HTERT RPE-1 (cell line): ENCODE data around the gene IL17B.

ENCODE experiments used
- in situ Hi-C: fragments of 300-500 bp; cut with MboI; formaldehyde crosslinking; loops from 4 replicates; pipeline ENCODE4 v1.14.3; 2020; ENCODE audit warnings: low sequenced_read_pairs

Gene IL17B, protein sequence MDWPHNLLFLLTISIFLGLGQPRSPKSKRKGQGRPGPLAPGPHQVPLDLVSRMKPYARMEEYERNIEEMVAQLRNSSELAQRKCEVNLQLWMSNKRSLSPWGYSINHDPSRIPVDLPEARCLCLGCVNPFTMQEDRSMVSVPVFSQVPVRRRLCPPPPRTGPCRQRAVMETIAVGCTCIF

DNA sequence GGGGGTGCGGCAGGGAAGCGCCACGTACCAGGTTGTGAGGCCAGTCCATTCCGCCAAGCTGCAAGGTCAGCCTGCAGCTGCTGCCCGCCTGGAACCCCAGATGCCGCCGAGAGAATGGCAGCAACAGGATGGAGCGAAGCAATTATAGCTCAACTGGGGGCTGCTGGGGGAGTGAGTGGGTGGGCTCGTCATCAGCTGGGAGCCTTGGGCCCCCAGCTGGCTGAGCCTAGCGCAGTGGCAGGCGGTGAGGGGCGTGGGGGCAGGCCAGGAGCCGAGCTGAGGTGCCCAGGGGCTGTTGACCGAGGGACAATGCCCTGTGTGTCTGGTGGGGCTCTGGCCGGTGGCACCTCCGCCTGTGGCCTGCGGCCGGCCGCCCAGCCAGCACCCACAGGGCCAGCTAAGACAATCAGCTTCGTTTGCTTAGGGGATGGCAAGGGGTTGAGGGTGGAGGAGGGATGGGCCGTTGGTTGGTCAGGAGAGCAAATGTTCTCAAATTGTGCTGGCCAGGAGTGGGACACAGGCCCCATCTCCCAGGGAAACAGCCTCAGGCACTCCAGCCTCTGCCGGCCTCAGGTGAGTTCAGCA is at the start of gene IL17B:
TSS of gene IL17B (minus strand) at position 116 of the 585 bp plus-strand sequence. CDS start at position 49, 67 bp downstream.
- in situ Hi-C loops: no loop called here

DNA sequence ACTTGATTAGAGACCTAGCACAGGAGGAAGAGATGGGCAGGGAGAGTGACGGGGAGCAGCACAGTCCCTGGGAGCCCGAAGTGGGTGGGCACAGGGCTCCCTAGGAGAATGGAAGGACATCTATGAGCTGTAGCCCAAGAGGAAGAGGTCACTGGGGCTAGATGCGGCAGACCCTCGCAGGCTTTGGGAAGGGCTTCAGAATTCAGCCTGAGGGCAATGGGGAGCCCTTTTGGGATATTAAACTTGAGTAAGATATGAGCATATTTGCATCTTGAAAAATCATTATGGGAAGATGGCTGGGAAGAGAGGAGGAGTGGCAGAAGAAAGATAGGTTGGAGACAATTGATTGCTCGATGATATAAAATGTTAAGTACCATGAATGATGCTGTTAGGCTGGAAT is 48.9 kb upstream of the IL17B start:
- in situ Hi-C loops: no loop called here

DNA sequence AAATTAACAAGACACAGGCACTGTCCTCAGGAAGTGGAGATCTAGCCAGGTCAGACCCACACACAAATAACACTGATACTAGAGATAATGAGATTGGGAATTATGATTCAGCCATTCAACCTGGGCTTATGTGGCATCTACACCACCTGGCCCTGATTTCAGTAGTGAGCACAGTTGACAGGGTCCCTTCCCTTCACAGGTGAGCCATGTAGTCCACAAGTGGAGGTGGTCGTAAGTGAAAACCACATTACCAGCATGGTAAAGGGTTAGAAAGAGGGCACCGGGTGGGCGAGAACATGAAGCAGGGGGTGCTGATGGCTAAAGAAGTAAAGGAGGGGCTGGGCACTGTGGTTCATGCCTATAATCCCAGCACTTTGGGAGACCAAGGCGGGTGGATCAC is 48.3 kb upstream of the IL17B start:
- in situ Hi-C loops: no loop called here

DNA sequence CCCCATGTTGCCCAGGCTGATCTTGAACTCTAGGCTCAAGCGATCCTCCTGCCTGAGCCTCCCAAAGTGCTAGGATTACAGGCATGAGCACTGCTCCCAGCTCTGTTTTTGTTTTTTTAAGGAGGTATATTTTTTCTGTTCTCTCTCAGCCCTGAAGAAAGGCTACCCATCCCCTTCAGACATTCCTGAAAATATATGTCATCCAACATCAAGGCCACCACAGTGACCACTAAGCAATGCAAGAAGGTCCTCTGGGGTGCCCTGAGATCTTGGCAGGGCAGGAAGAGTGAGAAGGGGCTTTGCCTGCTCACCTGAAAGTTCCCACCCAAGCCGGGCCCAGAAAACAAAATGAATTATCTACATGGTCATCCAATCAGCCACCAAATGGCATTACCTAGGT is 47.8 kb upstream of the IL17B start:
- in situ Hi-C loops: no loop called here

DNA sequence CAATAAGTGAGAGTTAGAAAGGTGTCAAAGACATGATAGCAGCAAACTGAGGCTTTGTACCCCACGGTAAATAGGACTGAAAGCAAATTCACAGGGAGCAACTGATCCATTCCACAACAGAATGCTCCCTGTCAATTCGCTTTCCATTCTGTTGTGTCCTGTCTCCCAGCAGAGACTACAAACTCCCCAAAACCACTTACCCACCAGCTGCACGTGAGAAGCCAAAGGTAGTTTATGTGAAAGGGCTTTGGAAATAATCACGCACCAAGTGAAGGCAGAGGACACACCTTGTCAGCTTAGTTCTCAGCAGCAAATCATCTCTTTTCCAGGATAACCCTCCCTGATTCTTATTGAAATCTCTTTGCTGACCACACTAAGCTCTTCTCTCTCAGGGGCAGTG is 46.6 kb upstream of the IL17B start:
- in situ Hi-C loops: no loop called here

DNA sequence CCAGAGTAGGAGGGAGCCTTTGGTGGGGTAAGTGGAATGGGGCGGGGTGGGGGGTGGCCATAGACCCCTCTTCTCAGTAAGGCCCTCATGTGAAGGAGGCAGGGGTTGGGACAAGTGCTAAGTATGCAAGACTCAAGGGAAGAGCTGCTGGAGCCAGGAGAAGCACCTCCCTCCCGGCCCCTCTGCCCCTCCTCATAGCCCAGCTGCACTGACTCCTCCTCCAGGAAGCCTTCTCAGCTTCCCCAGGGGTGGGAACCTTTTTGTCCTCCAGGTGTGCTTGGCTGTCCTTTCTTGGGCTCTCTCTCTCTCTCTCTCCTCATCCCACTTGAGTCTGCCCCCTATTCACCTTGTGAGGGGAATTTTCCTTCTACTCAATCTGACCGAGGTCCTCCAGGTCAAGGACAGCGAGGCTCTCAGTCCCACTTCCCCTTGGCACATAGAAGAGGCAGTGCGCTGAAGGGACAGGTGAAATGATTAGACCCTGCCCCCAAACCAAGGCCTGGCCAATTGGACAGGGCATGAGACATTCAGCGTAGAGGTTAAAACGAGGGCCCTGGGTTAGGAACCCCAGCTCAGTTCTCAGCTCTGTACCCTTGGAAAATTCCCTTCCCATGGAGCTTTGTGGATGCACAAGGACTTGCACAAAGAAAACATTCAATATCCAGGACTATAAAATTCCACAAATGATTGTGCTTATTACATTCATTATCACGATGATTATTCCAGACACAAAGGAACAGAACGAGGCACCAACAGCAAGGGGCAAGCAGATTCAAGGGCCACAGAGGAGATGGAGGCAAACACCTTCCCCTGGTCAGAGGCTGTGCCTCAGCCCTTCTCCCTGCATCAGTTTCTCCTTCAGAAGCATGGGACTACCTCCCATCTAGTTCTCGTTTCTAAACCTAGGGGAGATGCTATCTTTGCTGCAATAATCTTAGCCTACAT is 45.6 kb upstream of the IL17B start:
- in situ Hi-C loops: no loop called here

DNA sequence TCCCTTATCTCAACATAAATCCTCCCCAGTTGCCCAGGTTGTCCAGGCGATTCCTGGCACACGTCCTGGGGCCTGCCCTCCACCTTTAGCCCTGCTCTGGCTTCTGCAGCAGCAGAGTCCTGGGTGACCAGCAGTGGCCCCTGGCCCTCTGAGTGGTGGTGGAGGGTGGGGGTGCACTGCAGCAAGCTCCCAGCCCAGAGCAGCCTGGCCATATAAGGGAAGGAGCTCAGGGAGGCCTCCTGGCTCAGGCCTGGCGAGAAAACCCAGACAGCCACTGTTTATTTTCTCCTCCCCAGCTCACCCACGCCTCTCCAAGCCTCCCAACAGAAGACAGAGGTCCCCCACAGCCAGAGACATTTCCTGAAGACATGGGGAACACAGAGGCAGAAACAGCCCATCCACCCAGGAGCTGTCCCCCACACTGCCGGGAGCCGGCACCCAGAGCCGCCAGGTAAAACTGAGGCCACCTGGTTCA is 44.7 kb upstream of the IL17B start:
- in situ Hi-C loops: no loop called here

DNA sequence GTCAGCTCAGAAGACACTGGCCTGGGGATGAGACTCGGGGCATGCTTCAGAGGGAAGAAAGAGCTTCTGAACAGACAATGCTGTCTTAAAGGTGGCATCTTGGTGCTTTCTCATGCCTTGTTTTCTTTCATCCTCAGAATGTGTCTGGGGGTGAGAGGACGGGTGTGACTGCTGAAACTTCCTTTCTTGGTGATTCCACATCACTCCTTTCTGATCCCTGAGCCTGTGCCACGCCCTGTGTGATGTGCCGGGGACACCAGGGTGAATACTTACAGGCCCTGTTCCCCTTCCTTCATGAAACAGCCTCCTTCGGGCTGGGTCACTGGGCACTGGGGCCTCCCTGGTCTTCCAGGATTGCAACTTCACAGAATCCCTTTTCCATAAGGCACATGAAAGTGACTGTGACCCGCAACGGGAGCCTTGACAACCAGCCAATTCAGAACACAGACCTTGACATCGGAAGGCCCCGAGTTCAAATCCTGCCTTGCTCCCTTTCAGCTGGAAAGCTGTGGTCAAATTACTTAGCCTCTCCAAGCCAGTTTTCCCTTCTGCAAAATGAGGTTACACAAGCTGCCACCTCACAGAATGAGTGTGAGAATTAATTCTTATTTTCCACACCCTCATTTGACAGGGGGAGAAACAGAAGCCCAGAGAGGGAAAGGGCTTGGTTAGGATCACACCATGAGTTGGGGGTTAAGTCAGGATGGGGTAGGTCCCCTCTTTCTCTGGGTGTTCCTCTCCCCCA is 44.1 kb upstream of the IL17B start:
- in situ Hi-C loops: no loop called here

DNA sequence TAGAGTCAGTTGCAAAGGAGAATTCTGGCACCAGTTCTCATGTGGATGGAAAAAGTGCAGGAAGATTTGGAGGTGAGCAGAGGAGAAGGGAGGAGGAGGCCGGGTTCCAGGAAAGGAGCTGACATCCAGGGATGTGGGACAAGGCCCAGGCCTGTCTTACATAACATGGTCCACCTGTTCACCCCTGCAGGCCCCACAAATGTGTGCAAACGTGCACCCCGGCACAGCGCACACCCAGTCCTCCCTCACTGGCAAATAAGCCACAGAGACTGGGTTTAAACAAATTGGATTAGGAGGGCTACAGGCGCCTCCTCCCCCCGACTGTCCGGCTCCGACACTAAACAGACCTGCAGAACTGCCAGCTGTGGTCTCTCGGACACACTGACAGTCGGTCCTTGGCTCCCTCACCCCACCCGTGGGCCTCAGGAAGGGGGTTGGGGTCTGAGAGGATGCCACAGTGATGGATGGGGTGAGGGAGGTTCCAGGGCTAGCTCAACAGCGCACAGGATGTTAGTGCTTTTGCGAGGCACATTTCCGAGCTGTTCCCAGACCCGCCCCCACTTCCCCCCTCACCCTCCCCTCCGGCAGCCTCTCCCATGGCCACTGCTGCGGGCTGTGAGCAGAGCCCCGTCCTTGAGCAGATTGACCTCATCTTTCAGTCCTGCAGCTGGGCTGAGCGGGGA is 43.4 kb upstream of the IL17B start:
- in situ Hi-C loops: no loop called here

DNA sequence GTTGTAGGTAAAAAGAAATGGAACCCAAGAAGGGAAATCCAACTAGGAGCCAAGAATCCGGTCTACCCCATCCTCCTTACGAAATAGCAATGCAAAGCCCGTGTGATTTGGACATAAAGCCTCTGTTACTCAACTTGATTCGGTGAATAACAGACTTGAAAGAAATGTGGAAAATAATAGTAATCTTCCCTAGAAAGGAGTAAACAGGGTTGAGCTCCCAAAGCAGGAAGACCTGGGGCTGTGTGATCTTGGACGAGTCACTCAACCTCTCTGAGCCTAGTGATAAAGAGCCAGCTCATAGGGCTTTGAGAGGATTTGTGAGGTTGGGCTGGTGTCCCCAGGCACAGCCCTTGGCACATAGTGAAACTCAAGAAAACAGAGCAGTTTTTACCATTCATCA is 42.7 kb upstream of the IL17B start:
- in situ Hi-C loops: no loop called here

DNA sequence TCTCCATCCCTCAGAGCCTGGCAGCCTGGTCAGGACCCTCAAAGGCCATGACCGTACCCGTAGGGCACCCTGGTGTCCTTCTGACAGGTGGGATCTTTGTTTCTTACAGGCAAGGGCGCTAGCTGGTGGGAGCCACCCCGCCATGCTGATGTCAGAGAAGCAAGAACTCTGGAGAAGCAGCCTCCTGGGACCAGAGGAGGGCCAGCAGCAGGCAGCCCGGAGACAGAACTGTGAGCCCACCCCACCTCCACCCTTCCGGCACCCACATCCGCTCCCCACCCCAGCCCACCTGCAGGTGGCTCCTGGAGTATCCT is 42.2 kb upstream of the IL17B start:
- in situ Hi-C loops: no loop called here

DNA sequence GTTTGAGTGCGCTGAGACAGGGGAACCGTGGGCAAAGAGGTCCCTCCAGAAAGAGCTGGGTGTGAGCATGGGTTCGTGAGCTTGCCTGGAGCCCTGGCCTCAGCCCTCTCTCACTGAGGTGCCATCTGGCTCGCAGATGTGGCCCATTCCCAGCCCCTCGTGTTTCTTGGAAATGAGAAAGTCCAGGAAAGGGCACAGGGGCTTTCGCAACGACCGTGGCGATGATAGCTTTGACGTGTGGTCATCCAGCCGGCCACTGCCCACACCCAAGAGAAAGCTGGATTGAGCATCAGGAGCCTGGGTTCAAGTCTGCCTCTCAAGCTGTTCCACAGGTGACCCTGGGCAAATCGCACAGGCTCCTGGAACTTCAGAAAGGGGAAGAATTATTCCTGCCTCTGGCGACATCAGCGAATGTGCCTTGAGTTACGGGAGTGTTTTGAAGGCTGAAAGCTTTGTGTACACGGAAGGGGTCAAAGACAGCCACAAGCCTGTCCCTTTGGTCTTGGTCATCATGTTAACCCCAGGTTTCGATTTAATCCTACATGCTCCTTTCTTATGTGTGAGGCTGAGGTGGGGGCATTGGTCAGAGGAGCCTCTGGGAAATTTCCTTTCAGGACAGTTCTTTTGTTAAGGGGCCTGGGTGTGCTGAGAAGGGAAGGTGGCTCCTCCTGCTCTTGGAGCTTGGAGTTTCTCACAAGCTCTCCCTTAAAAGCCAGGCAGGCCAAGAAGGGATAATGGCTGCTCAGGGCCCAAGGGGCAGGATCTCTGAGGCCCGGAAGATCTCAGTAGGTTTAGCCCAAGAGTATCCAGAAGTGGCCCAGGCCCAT is 41.7 kb upstream of the IL17B start:
- in situ Hi-C loops: no loop called here

DNA sequence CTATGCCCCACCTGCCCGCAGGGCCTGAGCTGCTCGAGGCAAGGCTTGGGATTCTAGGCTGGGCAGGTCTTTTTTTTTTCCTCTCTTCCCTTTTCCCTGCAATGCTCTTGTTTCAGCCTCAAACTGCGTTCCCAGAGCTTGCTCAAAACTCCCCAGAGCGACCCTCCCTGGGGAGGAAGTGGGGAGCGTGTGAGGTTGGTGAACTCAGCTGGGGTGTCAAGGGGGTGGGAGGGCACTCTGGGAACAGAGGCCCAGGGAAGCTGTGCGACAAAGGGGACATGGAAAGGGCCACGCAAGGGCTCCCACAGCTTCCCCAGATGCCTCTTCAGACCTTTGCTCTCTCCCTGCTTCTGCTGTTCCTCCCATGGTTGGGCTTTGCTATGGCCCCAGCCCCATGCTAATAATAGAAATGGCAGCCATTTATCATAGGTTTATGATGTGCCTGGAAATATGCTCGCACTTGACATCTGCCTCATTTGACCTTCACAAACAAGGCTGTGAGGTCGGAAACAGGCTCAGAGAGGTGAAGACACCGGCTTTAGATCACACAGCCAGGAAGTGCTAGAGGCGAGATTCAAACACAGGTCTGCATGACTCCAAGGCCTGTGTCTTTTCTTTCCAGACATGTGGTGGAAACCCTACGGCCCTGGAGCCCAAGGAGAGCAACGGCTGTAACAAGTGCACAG is 40.9 kb upstream of the IL17B start:
- in situ Hi-C loops: no loop called here

DNA sequence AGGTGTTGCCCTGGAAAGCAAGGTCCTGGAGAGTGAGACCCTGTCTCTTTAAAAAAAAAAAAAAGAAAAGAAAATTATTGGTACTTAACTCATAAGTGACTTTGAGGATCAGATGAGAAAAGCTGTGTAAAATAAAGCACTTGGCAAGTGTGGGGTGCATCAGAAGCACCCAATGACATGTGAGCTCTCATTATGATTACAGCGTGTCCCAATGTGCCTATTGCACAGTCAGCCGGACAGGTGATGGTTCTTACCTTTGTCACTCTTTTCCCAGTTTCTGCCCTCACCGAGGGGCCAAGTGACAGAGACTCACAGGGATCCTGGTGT is 40.4 kb upstream of the IL17B start:
- in situ Hi-C loops: no loop called here

DNA sequence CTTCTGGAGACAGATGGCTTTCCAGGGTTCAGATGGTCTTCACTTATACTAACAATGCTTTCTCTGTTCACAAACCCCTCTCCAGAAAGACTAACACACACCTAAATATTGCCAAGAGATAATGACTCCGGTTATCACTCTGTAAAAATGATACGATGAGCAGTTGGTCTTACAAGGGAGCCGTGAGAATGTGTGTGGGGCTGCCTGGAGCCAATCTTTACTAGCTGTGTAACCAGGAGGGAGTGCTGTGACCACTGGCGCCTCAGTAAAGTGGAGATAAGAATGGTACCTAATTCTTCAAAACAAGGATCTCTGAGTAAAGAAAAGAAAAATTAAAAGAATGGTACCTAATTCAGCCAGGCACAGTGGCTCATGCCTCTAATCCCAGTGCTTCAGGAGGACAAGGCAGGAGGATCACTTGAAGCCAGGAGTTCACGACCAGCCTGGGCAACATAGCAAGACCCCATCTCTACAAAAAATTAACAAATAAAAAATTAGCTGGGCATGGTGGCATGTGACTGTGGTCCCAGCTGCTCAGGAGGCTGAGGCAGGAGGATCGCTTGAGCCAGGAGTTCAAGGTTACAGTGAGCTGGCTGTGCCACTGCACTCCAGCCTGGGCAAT is 39.9 kb upstream of the IL17B start:
- in situ Hi-C loops: no loop called here

DNA sequence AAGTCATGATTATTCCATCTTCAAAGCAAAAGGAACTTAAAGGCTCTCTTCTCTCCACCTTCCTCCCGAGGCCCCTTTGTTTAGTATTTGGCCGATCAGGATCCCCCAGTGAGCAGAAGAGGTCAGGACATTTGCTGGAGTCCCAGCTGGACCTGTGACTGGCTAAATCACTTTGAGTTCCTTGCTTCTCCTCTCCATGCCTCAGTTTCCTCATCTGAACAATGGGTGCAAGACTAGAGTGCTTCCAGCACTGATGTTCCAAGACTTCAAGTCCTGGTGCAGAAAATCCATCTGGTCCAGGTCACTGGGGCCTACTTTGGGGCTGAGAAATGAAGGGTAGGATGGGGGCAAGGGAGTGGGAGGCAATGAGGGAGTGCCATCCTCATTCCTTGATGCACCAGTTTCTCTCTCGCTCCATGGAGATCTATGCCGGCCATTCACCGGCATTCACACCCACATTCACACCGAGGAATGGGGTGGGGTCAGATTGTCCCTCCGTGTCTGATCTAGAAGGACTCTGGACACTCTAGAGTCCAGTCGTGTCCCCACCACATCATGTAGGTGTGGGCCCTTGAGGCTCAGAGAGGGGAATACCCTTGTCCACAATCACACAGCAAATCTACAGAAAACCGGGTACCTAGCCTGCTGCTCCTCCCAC is 38.7 kb upstream of the IL17B start:
- in situ Hi-C loops: no loop called here

DNA sequence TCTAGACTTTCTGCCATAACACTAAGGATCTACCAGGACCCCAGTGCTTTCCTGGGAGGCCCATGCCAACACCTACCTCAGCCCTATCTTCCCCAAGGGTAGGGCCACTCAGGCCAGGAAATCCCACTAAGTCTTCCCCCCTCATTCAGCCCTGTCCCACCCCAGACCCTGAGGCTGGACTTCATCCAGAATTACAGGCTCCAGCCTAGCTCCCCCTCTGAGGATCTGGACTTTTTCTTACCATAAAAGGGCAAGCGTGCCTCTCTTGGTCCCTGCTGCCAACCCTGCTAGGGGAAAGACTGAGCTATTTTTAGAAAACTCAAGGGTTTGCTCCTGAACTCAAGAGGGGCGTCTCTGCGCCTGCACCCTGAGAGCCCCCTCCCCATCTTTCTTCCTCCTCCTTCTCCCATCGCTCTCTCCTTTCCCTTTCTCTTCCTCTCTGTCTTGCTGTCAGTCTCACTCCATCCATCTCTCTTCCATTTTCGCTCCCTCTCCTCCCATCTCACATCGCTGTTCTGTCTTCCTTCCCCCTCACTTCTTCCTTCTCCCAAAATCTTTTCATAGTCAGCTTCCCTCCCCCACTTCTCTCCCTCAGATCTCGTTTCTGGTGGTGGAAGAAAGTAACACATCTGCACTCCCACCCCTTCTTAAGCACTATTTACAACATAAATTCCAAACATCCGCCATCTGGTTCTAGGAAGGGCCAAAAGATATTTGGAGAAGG is 38.1 kb upstream of the IL17B start:
- in situ Hi-C loops: no loop called here
